Suppressor macrophage (primary cell): ENCODE measurements around the gene BSN.
A peak's percentile ranks its signal among the peaks of the same experiment; 100 is the strongest.

ENCODE experiments used
- DNase-seq, 4 experiments: peaks; one replicate each; pipeline ENCODE4 v3.0.0-alpha.2; 2020 to 2022

BSN gene

GRCh38 chr3:49602877-49603411 lies 48.7 kb downstream of the BSN start:
- DNase-seq: no peak

- DNase-seq: no peak
Observed at GRCh38 chr3:49606427-49606826, 52.1 kb downstream of the BSN start.

- DNase-seq: no peak
Observed at GRCh38 chr3:49607105-49607591, 52.9 kb downstream of the BSN start.

- DNase-seq: no peak
Observed at GRCh38 chr3:49607796-49608195, 53.5 kb downstream of the BSN start.

GRCh38 chr3:49609314-49609713 lies 55.0 kb downstream of the BSN start:
- no peak for DNase-seq

GRCh38 chr3:49609815-49610214 lies 55.5 kb downstream of the BSN start:
- no peak for DNase-seq

GRCh38 chr3:49610666-49611280 lies 56.5 kb downstream of the BSN start:
- peak in 2 of 4 experiments; percentile 19 for DNase-seq

GRCh38 chr3:49611291-49611690 lies 57.0 kb downstream of the BSN start:
- no peak for DNase-seq

- DNase-seq: no peak
Observed at GRCh38 chr3:49611719-49612118, 57.4 kb downstream of the BSN start.

- no peak for DNase-seq
Observed at GRCh38 chr3:49614936-49615335, 60.7 kb downstream of the BSN start.

- no peak for DNase-seq
Observed at GRCh38 chr3:49616061-49616460, 61.8 kb downstream of the BSN start.

GRCh38 chr3:49616491-49616941 lies 62.2 kb downstream of the BSN start:
- DNase-seq: no peak

GRCh38 chr3:49617390-49618013 lies 63.2 kb downstream of the BSN start:
- no peak for DNase-seq

GRCh38 chr3:49618412-49618811 lies 64.1 kb downstream of the BSN start:
- DNase-seq: no peak

- no peak for DNase-seq
Observed at GRCh38 chr3:49619649-49620048, 65.4 kb downstream of the BSN start.

GRCh38 chr3:49620728-49621127 lies 66.5 kb downstream of the BSN start:
- DNase-seq: no peak

- DNase-seq: no peak
Observed at GRCh38 chr3:49623071-49623470, 68.8 kb downstream of the BSN start.

- DNase-seq: no peak
Observed at GRCh38 chr3:49625071-49625470, 70.8 kb downstream of the BSN start.

GRCh38 chr3:49626101-49626581 lies 71.9 kb downstream of the BSN start:
- no peak for DNase-seq

- DNase-seq: no peak
Observed at GRCh38 chr3:49626796-49627195, 72.5 kb downstream of the BSN start.

GRCh38 chr3:49627634-49628033 lies 73.4 kb downstream of the BSN start:
- no peak for DNase-seq

- DNase-seq: no peak
Observed at GRCh38 chr3:49628249-49628648, 74.0 kb downstream of the BSN start.

- no peak for DNase-seq
Observed at GRCh38 chr3:49629451-49629850, 75.2 kb downstream of the BSN start.

GRCh38 chr3:49629866-49630265 lies 75.6 kb downstream of the BSN start:
- no peak for DNase-seq
